ENCODE data around the gene TRAT1.

The TRAT1 gene, protein sequence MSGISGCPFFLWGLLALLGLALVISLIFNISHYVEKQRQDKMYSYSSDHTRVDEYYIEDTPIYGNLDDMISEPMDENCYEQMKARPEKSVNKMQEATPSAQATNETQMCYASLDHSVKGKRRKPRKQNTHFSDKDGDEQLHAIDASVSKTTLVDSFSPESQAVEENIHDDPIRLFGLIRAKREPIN

DNA sequence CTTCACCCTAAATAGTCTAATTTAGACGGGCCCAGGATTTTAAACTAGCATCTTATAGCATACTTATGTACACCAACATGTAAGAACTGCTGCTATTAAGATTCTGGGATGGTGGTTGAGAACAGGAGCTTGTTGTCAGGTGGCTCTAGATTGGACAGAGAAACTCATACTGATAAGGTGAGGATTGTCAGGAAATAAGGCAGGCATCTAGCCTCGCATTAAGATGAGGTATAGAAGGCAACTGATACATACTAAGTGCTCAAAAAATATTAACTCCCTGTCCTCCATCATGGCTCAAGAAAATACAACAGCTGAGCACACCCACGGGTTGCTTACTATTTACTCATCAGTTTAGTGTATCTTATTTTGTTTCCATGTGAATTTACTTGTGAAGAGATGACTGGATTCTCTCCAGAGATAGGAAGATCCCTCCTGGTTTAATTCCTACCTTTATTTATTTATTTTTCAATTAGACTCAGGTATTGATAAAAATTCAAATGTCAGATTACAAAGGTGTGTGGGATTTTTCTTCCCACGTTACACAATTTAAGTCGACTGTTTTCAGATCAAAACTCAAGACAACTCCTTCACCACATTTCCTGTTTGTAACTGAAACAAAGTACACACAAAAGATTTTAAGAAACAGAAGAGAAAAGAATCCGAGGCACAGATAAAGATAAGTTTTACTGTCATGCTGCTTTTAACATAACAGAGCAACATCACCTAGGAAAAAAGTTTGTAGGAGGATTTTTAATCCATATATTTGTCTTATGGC, at the start of gene TRAT1:
TSS of gene TRAT1 (plus strand) at position 664 of the 775 bp plus-strand sequence. CDS start 142 bp downstream, outside the sequence.
- TF ChIP-seq, protein P1, sequence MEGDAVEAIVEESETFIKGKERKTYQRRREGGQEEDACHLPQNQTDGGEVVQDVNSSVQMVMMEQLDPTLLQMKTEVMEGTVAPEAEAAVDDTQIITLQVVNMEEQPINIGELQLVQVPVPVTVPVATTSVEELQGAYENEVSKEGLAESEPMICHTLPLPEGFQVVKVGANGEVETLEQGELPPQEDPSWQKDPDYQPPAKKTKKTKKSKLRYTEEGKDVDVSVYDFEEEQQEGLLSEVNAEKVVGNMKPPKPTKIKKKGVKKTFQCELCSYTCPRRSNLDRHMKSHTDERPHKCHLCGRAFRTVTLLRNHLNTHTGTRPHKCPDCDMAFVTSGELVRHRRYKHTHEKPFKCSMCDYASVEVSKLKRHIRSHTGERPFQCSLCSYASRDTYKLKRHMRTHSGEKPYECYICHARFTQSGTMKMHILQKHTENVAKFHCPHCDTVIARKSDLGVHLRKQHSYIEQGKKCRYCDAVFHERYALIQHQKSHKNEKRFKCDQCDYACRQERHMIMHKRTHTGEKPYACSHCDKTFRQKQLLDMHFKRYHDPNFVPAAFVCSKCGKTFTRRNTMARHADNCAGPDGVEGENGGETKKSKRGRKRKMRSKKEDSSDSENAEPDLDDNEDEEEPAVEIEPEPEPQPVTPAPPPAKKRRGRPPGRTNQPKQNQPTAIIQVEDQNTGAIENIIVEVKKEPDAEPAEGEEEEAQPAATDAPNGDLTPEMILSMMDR (conservative IDR thresholded peaks at IDR 0.05; ENCODE audit: low read depth, low read length) = no peak

DNA sequence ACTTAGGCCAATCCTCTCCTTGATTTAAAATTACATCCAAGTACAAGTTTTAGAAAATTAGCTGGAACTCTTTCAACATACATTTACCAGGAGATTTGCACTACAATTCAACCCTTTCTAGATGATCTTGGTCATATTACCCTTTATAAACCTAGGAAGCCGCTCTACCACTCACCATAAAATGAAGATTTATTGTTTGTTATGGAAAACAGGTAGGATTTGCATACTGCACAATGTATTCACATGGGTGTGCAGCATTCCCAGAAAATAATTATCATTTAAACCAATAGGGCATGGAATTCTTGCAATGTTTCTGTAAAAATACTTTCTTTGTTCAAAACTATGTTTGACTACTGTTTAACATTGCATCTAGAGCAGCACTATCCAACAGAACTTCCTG, 46.9 kb upstream of the TRAT1 start:
- TF ChIP-seq, protein P1 (conservative IDR thresholded peaks at IDR 0.05; ENCODE audit: low read depth, low read length) = no peak

More for the DNA sequence above, at the start of gene TRAT1:
- Histone ChIP-seq H4K20me1 (ENCODE audit: insufficient read depth) (no peaks in the 10 kb centered on the region), H3K36me3 (ENCODE audit: insufficient read depth) (no peaks in the 10 kb centered on the region), H3K27ac (peak within 1 kb of the TSS; percentile 34; the same call in 1 of the 2 replicates), H3K4me1 (ENCODE audit: low read depth, poor library complexity, severe bottlenecking) (peaks cover 14% of the 10 kb centered on the region), H3K27me3 (ENCODE audit: insufficient read depth, low read depth) (no peaks in the 10 kb centered on the region), H3K79me2 (ENCODE audit: insufficient read depth, low read depth) (no peaks in the 10 kb centered on the region), H2AFZ (ENCODE audit: low read depth) (peak within 1 kb of the TSS; percentile 38), H3K4me3 (IDR thresholded peaks at IDR 0.05; ENCODE audit: insufficient read depth, low read depth, low read length) (no peak within 1 kb of the TSS), H3K4me2 (peak within 1 kb of the TSS; percentile 59), H3K9ac (peak within 1 kb of the TSS; percentile 13; the same call in 1 of the 2 replicates)

DNA sequence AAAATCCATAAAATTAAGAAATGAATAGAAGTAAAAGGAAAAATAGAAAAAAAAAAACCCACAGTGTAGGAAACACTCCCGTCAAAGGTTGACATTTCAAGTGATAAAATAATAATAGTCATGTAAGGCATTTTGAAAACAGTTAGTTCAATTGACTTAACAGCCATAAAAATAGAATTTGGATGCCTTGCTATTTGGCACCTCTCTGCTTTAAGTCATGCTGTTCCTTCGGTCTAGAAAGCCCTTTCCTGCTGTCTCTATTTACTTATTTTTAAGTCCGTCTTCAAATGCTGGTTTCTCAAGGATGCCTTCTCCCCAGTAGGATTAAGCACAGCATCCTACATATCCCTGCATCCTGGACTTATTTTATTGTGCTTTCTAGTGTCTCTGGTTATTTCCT, 43.1 kb upstream of the TRAT1 start:
- no peak overlapping the region for H3K27ac ChIP-seq
- TF ChIP-seq, protein P1 (conservative IDR thresholded peaks at IDR 0.05; ENCODE audit: low read depth, low read length) = no peak
- H4K20me1 ChIP-seq (ENCODE audit: insufficient read depth) = no peaks in the 10 kb centered on the region
- H3K4me2 ChIP-seq = no peak overlapping the region
- H3K4me3 ChIP-seq (IDR thresholded peaks at IDR 0.05; ENCODE audit: insufficient read depth, low read depth, low read length) = no peak overlapping the region
- no peak overlapping the region for H3K9ac ChIP-seq
- no peaks in the 10 kb centered on the region for H3K79me2 ChIP-seq (ENCODE audit: insufficient read depth, low read depth)
- no peaks in the 10 kb centered on the region for H3K36me3 ChIP-seq (ENCODE audit: insufficient read depth)
- no peak overlapping the region for H2AFZ ChIP-seq (ENCODE audit: low read depth)
- H3K27me3 ChIP-seq (ENCODE audit: insufficient read depth, low read depth) = no peaks in the 10 kb centered on the region
- no peaks in the 10 kb centered on the region for H3K4me1 ChIP-seq (ENCODE audit: low read depth, poor library complexity, severe bottlenecking)

More for the DNA sequence above, 46.9 kb upstream of the TRAT1 start:
- H3K27me3 ChIP-seq (ENCODE audit: insufficient read depth, low read depth) = no peaks in the 10 kb centered on the region
- no peaks in the 10 kb centered on the region for H4K20me1 ChIP-seq (ENCODE audit: insufficient read depth)
- H3K4me1 ChIP-seq (ENCODE audit: low read depth, poor library complexity, severe bottlenecking) = no peaks in the 10 kb centered on the region
- H2AFZ ChIP-seq (ENCODE audit: low read depth) = no peak overlapping the region
- H3K9ac ChIP-seq = no peak overlapping the region
- H3K4me3 ChIP-seq (IDR thresholded peaks at IDR 0.05; ENCODE audit: insufficient read depth, low read depth, low read length) = no peak overlapping the region
- H3K79me2 ChIP-seq (ENCODE audit: insufficient read depth, low read depth) = no peaks in the 10 kb centered on the region
- H3K36me3 ChIP-seq (ENCODE audit: insufficient read depth) = no peaks in the 10 kb centered on the region
- no peak overlapping the region for H3K27ac ChIP-seq
- H3K4me2 ChIP-seq = no peak overlapping the region

DNA sequence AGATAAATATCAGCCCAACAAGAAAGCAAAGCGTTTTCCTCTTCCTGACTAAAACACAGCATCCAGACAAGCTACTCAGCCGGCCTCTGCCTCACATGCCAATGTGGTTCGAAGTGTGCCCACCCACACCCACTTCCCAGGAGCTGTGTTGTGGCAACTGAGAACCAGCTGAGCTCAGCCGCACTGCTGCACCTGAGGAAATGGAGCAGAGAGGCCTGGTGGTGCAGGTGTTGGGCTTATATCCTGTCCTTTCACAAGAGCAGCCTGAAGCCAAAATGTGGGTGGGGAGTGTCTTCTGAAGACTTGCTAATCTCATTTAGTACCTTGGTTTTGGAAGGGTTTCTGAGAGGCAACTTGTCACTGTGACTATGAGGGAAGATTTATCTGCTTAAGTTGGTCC, 42.4 kb upstream of the TRAT1 start:
- H3K4me3 ChIP-seq (IDR thresholded peaks at IDR 0.05; ENCODE audit: insufficient read depth, low read depth, low read length) = no peak overlapping the region
- H3K27me3 ChIP-seq (ENCODE audit: insufficient read depth, low read depth) = no peaks in the 10 kb centered on the region
- no peaks in the 10 kb centered on the region for H3K79me2 ChIP-seq (ENCODE audit: insufficient read depth, low read depth)
- no peak overlapping the region for H3K4me2 ChIP-seq
- H3K36me3 ChIP-seq (ENCODE audit: insufficient read depth) = no peaks in the 10 kb centered on the region
- no peak overlapping the region for H3K27ac ChIP-seq
- no peak overlapping the region for H3K9ac ChIP-seq
- no peaks in the 10 kb centered on the region for H4K20me1 ChIP-seq (ENCODE audit: insufficient read depth)
- TF ChIP-seq, protein P1 (conservative IDR thresholded peaks at IDR 0.05; ENCODE audit: low read depth, low read length) = no peak
- no peaks in the 10 kb centered on the region for H3K4me1 ChIP-seq (ENCODE audit: low read depth, poor library complexity, severe bottlenecking)
- no peak overlapping the region for H2AFZ ChIP-seq (ENCODE audit: low read depth)

All from KMS-11 (cell line).